RCC 7860 (cell line): ENCODE results near the gene APAF1.

Source experiments
- DNase-seq: peaks from one replicate; pipeline ENCODE4 v3.0.0-alpha.2; 2015; ENCODE audit warnings: low spot score
- FAIRE-seq: peaks from 2 replicates; lab custom pipeline; 2012; peaks lifted over from hg19 to GRCh38; lab: Jason Lieb, UNC

The APAF1 gene

DNA sequence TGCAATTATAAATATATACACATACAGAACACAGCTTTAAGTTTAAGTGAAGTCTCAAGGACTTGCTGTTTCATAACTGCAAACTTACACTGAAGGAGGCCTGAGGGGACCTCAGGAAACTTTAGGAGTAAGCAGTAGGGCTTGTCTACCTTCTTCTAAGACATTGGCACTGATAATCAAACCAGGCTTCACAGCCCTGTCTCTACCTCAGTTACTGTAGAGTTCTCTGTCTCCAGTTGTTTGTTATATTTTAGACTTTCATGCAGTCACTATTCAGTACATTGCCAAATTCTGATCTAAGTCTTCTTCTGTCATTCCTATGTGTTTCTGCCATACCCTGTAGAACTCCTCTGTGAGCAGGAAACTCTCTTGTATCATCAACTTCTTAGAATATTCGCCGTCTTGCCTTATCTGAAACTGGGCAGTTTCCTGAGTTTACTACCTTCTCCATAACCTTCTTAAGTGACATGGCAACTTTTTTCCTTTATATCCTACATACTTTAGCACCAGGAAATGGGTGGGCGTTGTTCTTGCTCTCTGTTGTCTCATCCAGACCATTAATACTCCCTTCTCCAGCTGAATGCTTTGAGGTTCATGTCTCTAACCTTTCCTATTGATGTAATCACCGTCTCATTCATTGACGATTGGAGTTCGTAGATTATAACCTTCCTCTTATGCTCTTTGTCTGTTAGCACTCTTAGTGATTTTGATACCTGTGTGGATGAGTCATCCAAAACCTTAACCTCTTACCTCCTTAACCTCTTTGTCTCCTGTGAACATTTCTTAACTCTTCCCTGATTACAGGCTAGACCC lies 11.4 kb downstream of the APAF1 start:
- no peak for FAIRE-seq

DNA sequence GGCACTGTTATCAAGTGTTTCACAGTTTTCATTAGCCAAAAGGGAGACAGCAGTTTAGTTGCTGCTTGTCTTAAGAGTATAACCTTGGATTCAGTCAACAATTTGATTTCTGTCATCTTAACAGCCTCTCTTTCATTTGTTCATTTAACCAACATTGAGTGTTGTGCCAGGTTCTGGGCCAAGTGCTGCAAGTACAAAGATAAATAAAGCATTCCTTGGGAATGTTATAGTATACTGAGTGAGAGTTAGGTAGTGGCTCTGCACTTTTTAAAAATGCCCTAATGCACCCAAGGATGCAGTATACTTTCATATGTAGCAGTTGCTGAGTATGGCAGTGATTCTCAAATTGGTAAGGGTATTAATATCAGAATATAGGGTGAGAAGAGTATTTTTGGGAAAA lies 15.4 kb downstream of the APAF1 start:
- FAIRE-seq: no peak
- no peak for DNase-seq

More for the DNA sequence above, 11.4 kb downstream of the APAF1 start:
- no peak for DNase-seq

DNA sequence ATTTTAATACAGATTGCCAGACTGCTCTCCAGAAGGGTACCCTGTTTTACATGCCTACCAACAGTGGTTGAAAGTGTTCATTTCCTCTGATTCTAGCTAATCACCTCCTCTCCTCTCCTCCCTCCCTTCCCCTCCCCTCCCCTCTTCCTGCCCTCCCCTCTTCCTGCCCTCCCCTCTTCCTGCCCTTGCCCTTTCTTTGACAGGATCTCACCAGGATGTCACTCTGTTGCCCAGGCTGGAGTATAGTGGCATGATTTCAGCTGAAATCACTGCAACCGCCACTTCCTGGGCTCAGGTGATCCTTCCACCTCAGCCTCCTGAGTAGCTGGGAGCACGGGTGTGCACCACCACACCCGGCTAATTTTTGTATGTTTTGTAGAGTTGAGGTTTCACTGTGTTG lies 24.7 kb downstream of the APAF1 start:
- DNase-seq (no peak), FAIRE-seq (no peak)

DNA sequence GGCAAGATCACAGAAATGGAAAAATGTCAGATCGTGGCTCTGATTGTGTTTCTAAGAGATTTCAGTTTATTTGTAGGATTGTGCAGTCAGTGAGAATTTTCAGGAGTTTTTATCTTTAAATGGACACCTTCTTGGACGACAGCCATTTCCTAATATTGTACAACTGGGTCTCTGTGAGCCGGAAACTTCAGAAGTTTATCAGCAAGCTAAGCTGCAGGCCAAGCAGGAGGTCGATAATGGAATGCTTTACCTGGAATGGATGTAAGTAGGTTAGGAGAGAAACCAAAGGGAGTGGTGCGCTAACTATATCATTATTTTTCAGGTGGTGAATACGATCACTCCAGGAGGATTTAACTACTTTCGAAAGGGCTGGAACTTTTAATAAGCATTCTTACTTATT lies 26.4 kb downstream of the APAF1 start:
- FAIRE-seq: no peak
- DNase-seq: no peak

- FAIRE-seq (no peak), DNase-seq (no peak)
Observed at GRCh38 chr12:98674841-98675240, 29.8 kb downstream of the APAF1 start.

- DNase-seq: no peak
- no peak for FAIRE-seq
Observed at GRCh38 chr12:98678236-98678945, 33.3 kb downstream of the APAF1 start.

GRCh38 chr12:98678946-98679610 lies 34.0 kb downstream of the APAF1 start:
- FAIRE-seq (no peak), DNase-seq (no peak)

- DNase-seq: no peak
- FAIRE-seq: no peak
Observed at GRCh38 chr12:98679611-98680005, 34.5 kb downstream of the APAF1 start.

GRCh38 chr12:98684199-98684598 lies 39.1 kb downstream of the APAF1 start:
- FAIRE-seq (no peak), DNase-seq (no peak)

- FAIRE-seq (no peak), DNase-seq (no peak)
Observed at GRCh38 chr12:98686603-98687002, 41.5 kb downstream of the APAF1 start.

DNA sequence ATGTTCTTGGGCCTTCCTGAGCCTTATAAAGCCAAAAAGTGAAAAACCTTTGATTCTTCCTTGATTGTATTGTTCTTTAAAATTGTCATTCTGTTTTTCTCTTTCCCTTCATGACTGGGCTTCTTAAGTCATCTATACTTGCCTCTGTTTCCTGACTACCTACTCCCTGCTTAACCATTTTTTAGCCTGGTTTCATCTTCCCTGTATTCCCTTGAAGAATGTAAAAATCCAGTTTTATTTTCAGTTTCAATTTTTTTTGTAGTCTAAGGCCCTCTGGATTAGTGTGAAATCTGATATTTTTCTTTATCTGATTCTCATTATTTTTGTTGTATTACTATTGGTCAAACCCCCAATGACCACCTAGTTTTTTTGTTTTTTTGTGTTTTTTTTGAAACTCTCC lies 46.3 kb downstream of the APAF1 start:
- FAIRE-seq (no peak), DNase-seq (no peak)

DNA sequence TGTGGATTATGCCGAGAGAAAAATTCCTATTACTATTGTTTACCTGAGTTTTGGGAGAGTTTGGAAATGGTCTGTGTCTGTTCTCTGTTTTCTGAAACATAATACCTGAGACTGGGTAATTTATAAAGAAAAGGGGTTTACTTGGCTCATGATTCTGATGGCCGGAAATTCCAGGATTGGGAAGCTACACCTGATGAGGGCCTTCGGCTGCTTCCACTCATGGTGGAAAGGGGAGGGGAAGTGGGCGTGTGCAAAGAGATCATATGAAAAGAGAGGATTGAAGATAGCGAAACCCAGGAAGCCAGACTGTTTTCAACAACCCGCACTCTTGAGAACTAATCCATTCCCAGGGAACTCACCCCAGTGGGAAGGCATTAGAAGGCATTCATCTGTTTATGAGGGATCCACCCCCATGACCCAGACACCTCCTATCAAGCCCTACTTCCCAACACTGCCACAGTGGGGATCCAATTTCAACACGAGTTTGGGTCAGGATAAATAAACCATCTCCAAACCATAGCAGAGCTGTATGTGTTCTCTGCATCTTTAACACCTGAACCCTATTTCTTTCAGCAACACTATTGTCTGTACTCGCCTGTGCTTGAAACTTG lies 51.1 kb downstream of the APAF1 start:
- no peak for DNase-seq
- FAIRE-seq: no peak

- DNase-seq (no peak), FAIRE-seq (no peak)
Observed at GRCh38 chr12:98697209-98697608, 52.1 kb downstream of the APAF1 start.

DNA sequence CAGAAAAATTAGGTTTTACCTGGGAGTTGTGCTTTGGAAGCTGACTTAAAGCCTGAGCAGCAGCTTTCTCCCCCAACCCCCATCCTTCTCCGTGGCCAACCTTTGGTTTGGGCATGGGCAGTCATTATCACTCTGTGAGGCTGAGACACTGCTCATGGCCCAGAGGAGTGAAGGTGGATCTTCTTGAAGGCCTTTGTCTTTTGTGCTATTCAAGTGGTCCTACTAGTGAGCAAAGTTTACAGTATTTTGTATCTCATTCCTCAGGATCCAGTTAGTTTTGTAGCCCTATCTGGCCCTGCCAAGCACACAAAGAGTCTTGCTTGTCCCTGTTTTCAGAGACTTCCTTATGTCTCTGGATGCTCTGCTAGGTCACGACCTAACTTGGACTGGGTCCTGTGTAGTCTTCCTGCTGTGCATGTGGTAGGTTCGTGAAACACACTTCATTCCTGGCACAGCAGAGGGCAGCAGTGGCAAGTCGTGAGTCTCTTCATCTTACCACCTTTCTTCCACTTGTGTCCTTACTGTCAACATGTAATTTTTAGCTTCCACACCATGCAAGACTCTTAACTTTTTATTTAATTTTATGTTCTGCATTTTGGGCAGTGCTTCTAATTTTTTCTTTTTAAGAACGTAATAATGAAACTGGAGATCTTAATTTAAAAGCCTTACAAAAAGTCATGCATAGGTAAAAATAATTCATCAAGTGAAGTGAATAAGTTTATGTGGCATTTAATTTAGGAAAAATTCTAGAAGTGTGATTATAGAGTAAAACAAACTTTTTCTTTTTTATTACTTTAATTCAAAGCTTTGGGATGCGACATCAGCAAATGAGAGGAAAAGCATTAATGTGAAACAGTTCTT lies 53.7 kb downstream of the APAF1 start:
- peak; percentile 39 for DNase-seq
- peak; percentile 61 for FAIRE-seq

- FAIRE-seq (no peak), DNase-seq (no peak)
Observed at GRCh38 chr12:98699586-98699985, 54.5 kb downstream of the APAF1 start.

DNA sequence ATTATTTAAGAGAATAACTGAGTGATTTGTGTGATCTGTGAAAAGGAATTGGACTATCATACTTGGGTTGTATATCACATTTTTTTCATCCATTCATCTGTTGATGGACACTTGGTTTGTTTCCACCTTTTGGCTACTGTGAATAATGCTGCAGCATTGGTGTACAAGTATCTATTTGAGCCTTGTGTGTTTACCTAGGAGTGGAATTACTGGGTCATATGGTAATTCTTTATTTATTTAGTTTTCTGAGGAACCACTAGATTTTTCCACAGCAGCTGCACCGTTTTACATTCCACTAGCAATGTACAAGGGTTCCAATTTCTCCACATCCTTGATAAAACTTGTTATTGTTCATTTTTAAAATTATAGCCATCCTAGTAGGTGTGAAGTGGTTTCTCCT lies 56.1 kb downstream of the APAF1 start:
- FAIRE-seq (no peak), DNase-seq (no peak)

- DNase-seq: no peak
- no peak for FAIRE-seq
Observed at GRCh38 chr12:98709022-98709421, 63.9 kb downstream of the APAF1 start.

DNA sequence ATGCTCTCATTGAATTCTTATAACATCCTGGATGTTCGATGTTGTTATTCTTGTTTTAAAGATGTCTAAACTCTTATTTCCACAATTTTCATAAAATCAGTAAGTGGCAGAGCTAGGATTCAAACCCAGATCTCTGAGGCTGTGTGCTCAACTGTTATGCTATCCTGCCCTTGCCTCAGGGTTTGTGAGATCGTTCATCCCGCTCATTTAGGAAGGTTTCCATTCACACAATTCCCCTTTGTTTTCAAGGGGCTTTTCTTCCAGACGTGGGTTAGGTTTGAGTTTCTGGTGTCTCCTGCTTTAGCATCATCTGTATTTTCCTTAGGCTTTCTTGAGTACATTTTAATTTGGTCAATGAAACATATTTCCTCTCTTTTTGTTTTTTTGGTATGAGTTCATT lies 69.3 kb downstream of the APAF1 start:
- DNase-seq: no peak
- FAIRE-seq: no peak

DNA sequence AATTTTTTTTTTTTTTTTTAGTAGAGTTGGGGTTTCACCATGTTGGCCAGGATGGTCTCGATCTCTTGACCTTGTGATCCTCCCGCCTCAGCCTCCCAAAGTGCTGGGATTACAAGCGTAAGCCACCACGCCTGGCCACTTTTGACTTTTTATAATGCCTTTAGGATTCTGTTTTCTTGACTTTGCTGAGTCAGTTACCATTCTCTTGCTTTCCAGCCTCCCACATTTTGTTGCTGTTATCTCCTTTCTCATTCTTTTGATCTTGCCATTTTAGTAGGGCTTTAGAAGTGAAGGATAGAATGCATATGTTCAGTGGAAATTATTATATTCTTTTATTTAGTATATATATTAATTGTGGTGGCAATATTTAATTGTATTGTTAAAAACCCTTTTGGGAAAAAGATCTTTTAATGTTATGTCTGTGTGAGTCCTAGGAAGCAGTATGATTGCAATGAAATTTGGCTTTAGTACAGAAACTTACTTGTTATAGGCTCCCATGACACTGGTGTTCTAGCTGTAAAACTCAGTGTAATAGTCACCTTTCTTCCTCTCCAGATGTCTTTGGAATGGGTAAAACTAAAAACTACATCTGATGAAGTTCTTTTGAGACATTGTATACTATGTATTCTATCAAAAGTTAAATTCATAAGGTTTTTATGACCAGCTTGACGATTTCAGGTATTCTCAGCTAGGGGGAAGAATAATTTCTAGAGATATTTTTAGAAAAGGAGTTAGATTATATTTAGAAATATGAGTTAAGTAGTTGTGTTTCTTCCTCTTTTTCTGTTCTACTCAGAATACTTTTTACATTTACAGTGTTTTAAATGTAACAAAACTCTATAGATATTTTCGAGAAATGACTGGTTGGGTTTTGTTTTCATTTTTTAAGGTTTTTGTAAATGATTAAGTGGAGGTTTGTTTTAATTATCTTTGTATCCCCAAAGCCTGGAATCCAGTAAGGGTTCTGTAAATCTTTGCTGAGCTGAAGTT lies 74.7 kb downstream of the APAF1 start:
- FAIRE-seq: no peak
- no peak for DNase-seq
